H1 (cell line): ENCODE results near the gene KLK5. TPM values are rescaled to one million over a fixed set of nuclear protein-coding genes. Genes with fewer than 3 reads are reported as not detected.

Experiments
- CTCF ChIA-PET: fragments of 300-600 bp; sonication (Branson Sonifier 250); formaldehyde crosslinking; loops from one replicate; lab custom pipeline; 2021; ENCODE audit not compliant: partially characterized antibody; lab: Charles Lee
- POLR2A ChIA-PET: fragments of 300-600 bp; sonication (Branson Sonifier 250); formaldehyde crosslinking; loops from one replicate; lab custom pipeline; 2021; ENCODE audit warnings: inconsistent platforms; ENCODE audit not compliant: partially characterized antibody; lab: Charles Lee
- DNase-seq, 2 experiments: peaks; one replicate each; pipeline versions ENCODE4 v3.0.0 to v3.0.0-alpha.2; 2010 to 2022; ENCODE audit warnings: low spot score in 2 of 2, low read depth in 1 of 2, mixed read lengths in 1 of 2
- FAIRE-seq: peaks from 2 replicates; lab custom pipeline; 2011; peaks lifted over from hg19 to GRCh38; lab: Jason Lieb, UNC
- H2AFZ ChIP-seq: 2 replicates; pipeline ENCODE4 v1.8.1; 2012; ENCODE audit warnings: low read length, inconsistent platforms
- H2AK5ac ChIP-seq: 2 replicates; pipeline ENCODE4 v1.6.1; 2013; ENCODE audit warnings: low read depth, low read length
- H2BK120ac ChIP-seq: replicated peaks from 2 replicates; pipeline ENCODE3; 2013; ENCODE audit warnings: low read depth, low read length, inconsistent platforms
- H2BK12ac ChIP-seq: 2 replicates; pipeline ENCODE4 v1.6.1; 2013; ENCODE audit warnings: low read depth, low read length
- H2BK15ac ChIP-seq: 2 replicates; pipeline ENCODE4 v1.6.1; 2013; ENCODE audit warnings: low read length
- H2BK20ac ChIP-seq: 2 replicates; pipeline ENCODE4 v1.6.1; 2013; ENCODE audit warnings: low read length
- H2BK5ac ChIP-seq: 2 replicates; pipeline ENCODE4 v1.6.1; 2013; ENCODE audit warnings: low read depth, low read length
- H3K14ac ChIP-seq: 2 replicates; pipeline ENCODE4 v1.6.1; 2013; ENCODE audit warnings: inconsistent platforms; ENCODE audit not compliant: insufficient read length
- H3K18ac ChIP-seq: 2 replicates; pipeline ENCODE4 v1.6.1; 2013; ENCODE audit warnings: low read length; ENCODE audit errors: extremely low read depth
- H3K23ac ChIP-seq: 2 replicates; pipeline ENCODE4 v1.6.1; 2013; ENCODE audit warnings: inconsistent platforms; ENCODE audit not compliant: insufficient read length
- H3K23me2 ChIP-seq: 2 replicates; pipeline ENCODE4 v1.6.1; 2013; ENCODE audit warnings: low read depth, low read length
- H3K27ac ChIP-seq: 2 replicates; pipeline ENCODE4 v1.6.1; 2011; ENCODE audit warnings: low read depth, low read length, inconsistent platforms
- H3K27me3 ChIP-seq, 4 experiments: replicated peaks in 1 of 4; 1 replicate in 1 of 4; 2 replicates in 3 of 4; pipeline versions ENCODE4 v1.6.1 to v1.8.1; 2011 to 2013; ENCODE audit warnings: low read length in 3 of 4, mild to moderate bottlenecking in 3 of 4, inconsistent platforms in 2 of 4, mixed read lengths in 2 of 4, moderate library complexity in 1 of 4; ENCODE audit not compliant: control insufficient read depth in 3 of 4, insufficient read depth in 3 of 4; ENCODE audit errors: extremely low read depth in 1 of 4
- H3K36me3 ChIP-seq, 4 experiments: 2 replicates each; pipeline versions ENCODE4 v1.6.1 to v1.8.1; 2011 to 2013; ENCODE audit warnings: mild to moderate bottlenecking in 4 of 4, low read length in 3 of 4, moderate library complexity in 2 of 4, control low read depth in 1 of 4, inconsistent platforms in 1 of 4; ENCODE audit not compliant: insufficient read depth in 4 of 4, control insufficient read depth in 2 of 4
- H3K4ac ChIP-seq: replicated peaks from 2 replicates; pipeline ENCODE3; 2013; ENCODE audit warnings: low read length, low read depth, mixed read lengths, inconsistent platforms; ENCODE audit not compliant: insufficient read length
- H3K4me1 ChIP-seq, 4 experiments: replicated peaks in 1 of 4; 1 replicate in 1 of 4; 2 replicates in 3 of 4; pipeline versions ENCODE4 v1.6.1 to v1.8.1; 2011 to 2013; ENCODE audit warnings: low read length in 3 of 4, inconsistent platforms in 2 of 4, mixed read lengths in 1 of 4; ENCODE audit not compliant: insufficient read depth in 4 of 4, control insufficient read depth in 3 of 4
- H3K4me2 ChIP-seq, 2 experiments: 2 replicates each; pipeline versions ENCODE4 v1.6.1 to v1.8.1; 2011 to 2013; ENCODE audit warnings: low read depth in 2 of 2, low read length in 2 of 2, control low read depth in 1 of 2, inconsistent platforms in 1 of 2, mild to moderate bottlenecking in 1 of 2; ENCODE audit not compliant: insufficient read depth in 1 of 2
- H3K4me3 ChIP-seq, 4 experiments: fragments of 200-600, 300-600 bp in 1 of 4; sonication (generic), shearing (Covaris generic), sonication (Bioruptor Twin) in 1 of 4; 2 replicates each; pipeline versions ENCODE4 v1.5.1 to v1.8.1; 2011 to 2016; ENCODE audit warnings: low read length in 4 of 4, low read depth in 3 of 4, control low read depth in 2 of 4, inconsistent platforms in 2 of 4, mild to moderate bottlenecking in 2 of 4, mixed read lengths in 1 of 4, moderate library complexity in 1 of 4; ENCODE audit not compliant: insufficient read depth in 2 of 4; ENCODE audit errors: extremely low read depth in 1 of 4
- H3K56ac ChIP-seq: replicated peaks from 2 replicates; pipeline ENCODE3; 2013; ENCODE audit warnings: low read depth, mild to moderate bottlenecking, mixed read lengths, low read length, inconsistent platforms; ENCODE audit not compliant: insufficient read length
- H3K79me1 ChIP-seq: 2 replicates; pipeline ENCODE4 v1.6.1; 2013; ENCODE audit warnings: low read depth, low read length, control low read depth
- H3K79me2 ChIP-seq, 2 experiments: 2 replicates each; pipeline versions ENCODE4 v1.6.1 to v1.8.1; 2012 to 2013; ENCODE audit warnings: low read length in 2 of 2, mild to moderate bottlenecking in 2 of 2, inconsistent platforms in 1 of 2; ENCODE audit not compliant: insufficient read depth in 2 of 2, control insufficient read depth in 1 of 2
- H3K9ac ChIP-seq, 4 experiments: replicated peaks in 1 of 4; 1 replicate in 1 of 4; 2 replicates in 3 of 4; pipeline versions ENCODE4 v1.6.1 to v1.8.1; 2011 to 2013; ENCODE audit warnings: low read depth in 3 of 4, low read length in 3 of 4, control low read depth in 2 of 4, mild to moderate bottlenecking in 2 of 4, moderate library complexity in 2 of 4, inconsistent platforms in 1 of 4; ENCODE audit errors: extremely low read depth in 1 of 4
- H3K9me3 ChIP-seq, 2 experiments: 2 replicates each; pipeline versions ENCODE4 v1.6.1 to v1.8.1; 2012 to 2013; ENCODE audit warnings: mild to moderate bottlenecking in 2 of 2, moderate library complexity in 2 of 2, control low read depth in 1 of 2, inconsistent platforms in 1 of 2, low read depth in 1 of 2, low read length in 1 of 2, mixed read lengths in 1 of 2; ENCODE audit not compliant: insufficient read depth in 2 of 2
- H4K20me1 ChIP-seq, 2 experiments: replicated peaks in 1 of 2; 2 replicates each; pipeline versions ENCODE3 to v1.8.1; 2011 to 2013; ENCODE audit warnings: inconsistent platforms in 2 of 2, low read length in 2 of 2, mild to moderate bottlenecking in 1 of 2; ENCODE audit not compliant: insufficient read depth in 2 of 2, control insufficient read depth in 1 of 2
- H4K5ac ChIP-seq: 2 replicates; pipeline ENCODE4 v1.6.1; 2013; ENCODE audit warnings: low read length, low read depth, mixed read lengths, inconsistent platforms; ENCODE audit not compliant: insufficient read length
- H4K8ac ChIP-seq: 2 replicates; pipeline ENCODE4 v1.8.0; 2013; ENCODE audit warnings: mild to moderate bottlenecking, moderate library complexity, low read length, inconsistent platforms; ENCODE audit not compliant: insufficient read depth; ENCODE audit errors: extremely low read depth
- H4K91ac ChIP-seq: replicated peaks from 2 replicates; pipeline ENCODE3; 2013; ENCODE audit warnings: low read length, mixed read lengths, inconsistent platforms; ENCODE audit not compliant: insufficient read length
- CEBPB ChIP-seq: IDR thresholded peaks from 2 replicates; pipeline ENCODE4 v1.6.1; 2012; ENCODE audit warnings: low read depth, low read length
- MAX ChIP-seq: IDR thresholded peaks from 2 replicates; pipeline ENCODE4 v1.6.1; 2012; ENCODE audit warnings: inconsistent platforms
- POLR2A ChIP-seq, 2 experiments: IDR thresholded peaks; 1 replicate in 1 of 2; 2 replicates in 1 of 2; pipeline ENCODE4 v1.6.1; 2011; ENCODE audit warnings: low read depth in 2 of 2, low read length in 2 of 2, mild to moderate bottlenecking in 2 of 2; ENCODE audit errors: control extremely low read depth in 1 of 2
- SP1 ChIP-seq: IDR thresholded peaks from 2 replicates; pipeline ENCODE4 v1.6.1; 2011; ENCODE audit warnings: low read depth, low read length
- SRF ChIP-seq: IDR thresholded peaks from 2 replicates; pipeline ENCODE4 v1.6.1; 2011; ENCODE audit warnings: mild to moderate bottlenecking, low read depth, low read length, moderate library complexity
- WGBS, 2 experiments: shearing (Covaris generic) in 1 of 2; methylation state at CpG; one replicate each; pipeline versions ENCODE4 v1.1.6 to v1.1.7; 2013 to 2015; ENCODE audit warnings: low lambda C conversion rate in 2 of 2, mixed read lengths in 2 of 2, inconsistent platforms in 1 of 2, low coverage in 1 of 2, missing lambda C conversion rate in 1 of 2; ENCODE audit not compliant: insufficient replicate concordance in 2 of 2, insufficient coverage in 1 of 2, insufficient read length in 1 of 2; ENCODE audit errors: extremely low coverage in 1 of 2, missing lambda C conversion rate in 1 of 2; 5-methylcytosine and 5-hydroxymethylcytosine counted together
- polyA plus RNA-seq, 7 experiments: library from polyadenylated mRNA; depleted of rRNA in 3 of 7; stranded (reverse) in 5 of 7; unstranded in 2 of 7; fragments of >200 nt in 5 of 7; fragments of 200-250 nt in 2 of 7; gene quantifications; 1 replicate in 5 of 7; 2 replicates in 1 of 7; 4 replicates in 1 of 7; pipeline versions ENCODE4 v1.2.1 to v1.2.3, GENCODE V29; 2011 to 2013; ENCODE audit warnings: missing spikeins in 2 of 7, mixed read lengths in 2 of 7
- total RNA-seq: library from RNA; stranded (reverse); fragmentation: NEBNext Ultra II Directional; extraction: Animal tissue kit (Norgen Biotek cat#: 25700); gene quantifications from 2 replicates; pipeline ENCODE4 v1.2.1, GENCODE V29; 2021

KLK5 gene
- total and polyA plus RNA-seq, 2 of the 8 experiments (the other 6 are each of a cell fraction or from before 2014, with no cell fraction given) = 0.76 to 2.0 TPM

GRCh38 chr19:50944795-50945194 is 8.0 kb downstream of the KLK5 start:
- DNase-seq (no peak), FAIRE-seq (no peak)
- H3K4me1 ChIP-seq = peaks cover 0 to 2% (median 0%) of the 10 kb centered on the region in 4 experiments; a peak in 1 of 7 replicates
- H2BK5ac ChIP-seq = no peak overlapping the region
- H3K4me3 ChIP-seq = no peak overlapping the region
- no peaks in the 10 kb centered on the region for H3K79me2 ChIP-seq
- H2AFZ ChIP-seq = no peak overlapping the region
- TF ChIP-seq POLR2A (IDR thresholded peaks at IDR 0.05; ENCODE audit: control extremely low read depth in 1 of 2, low read depth in 2 of 2, low read length in 2 of 2) (no peak), SP1 (no peak), CEBPB (no peak), MAX (no peak), SRF (no peak)
- peaks cover 0 to 3% (median 0%) of the 10 kb centered on the region in 4 experiments; a peak in 1 of 7 replicates for H3K27me3 ChIP-seq
- no peak overlapping the region for H3K23ac ChIP-seq
- H3K36me3 ChIP-seq = no peaks in the 10 kb centered on the region
- H2BK15ac ChIP-seq = no peak overlapping the region
- no peak overlapping the region for H3K56ac ChIP-seq
- H3K79me1 ChIP-seq = no peaks in the 10 kb centered on the region
- H3K27ac ChIP-seq = no peak overlapping the region
- H3K9me3 ChIP-seq = no peaks in the 10 kb centered on the region
- 94% methylated on average over 3 of the region's 4 CpGs; no CpG with 5 or more reads in 1 of the 2 experiments for WGBS, 2 experiments
- no peak overlapping the region for H2AK5ac ChIP-seq
- no peak overlapping the region for H3K9ac ChIP-seq
- no peak overlapping the region for H2BK20ac ChIP-seq
- H3K18ac ChIP-seq = no peak overlapping the region
- no peak overlapping the region for H3K4ac ChIP-seq
- no peak overlapping the region for H4K91ac ChIP-seq
- no peaks in the 10 kb centered on the region for H4K20me1 ChIP-seq
- H3K23me2 ChIP-seq = peaks cover 4% of the 10 kb centered on the region; the same call in 1 of the 2 replicates
- CTCF ChIA-PET = interaction anchor here (0.6 to 1.7 kb wide), 2 partner anchors 72 to 332 kb away, joined by 3 to 8 read pairs; no protein-coding TSS in a partner anchor
- no peak overlapping the region for H2BK12ac ChIP-seq
- no peak overlapping the region for H3K4me2 ChIP-seq
- no peak overlapping the region for H4K5ac ChIP-seq
- H3K14ac ChIP-seq = no peak overlapping the region
- H4K8ac ChIP-seq = no peak overlapping the region
- POLR2A ChIA-PET = no interaction called here
- no peak overlapping the region for H2BK120ac ChIP-seq
